Activated effector memory CD4-positive, alpha-beta T cell treated with Interleukin-2 at 50 U/mL for 16 hours (primary cell): ENCODE data around the gene ADM2.
A peak's percentile ranks its signal among the peaks of the same experiment; 100 is the strongest.
"Not testable (repeated sequence)": the region's sequence is repeated elsewhere in the genome, so short reads cannot be mapped to it uniquely, and the experiment has no call there.

ENCODE experiments used
- DNase-seq: peaks from one replicate; pipeline ENCODE4 v3.0.0-alpha.2; 2020

Gene ADM2

GRCh38 chr22:50526108-50526833 lies 44.9 kb downstream of the ADM2 start:
- peak; percentile 72 for DNase-seq

- no peak for DNase-seq
Observed at GRCh38 chr22:50526834-50527801, 45.8 kb downstream of the ADM2 start.

- DNase-seq: no peak
Observed at GRCh38 chr22:50527921-50528681, 46.8 kb downstream of the ADM2 start.

GRCh38 chr22:50528682-50529415 lies 47.5 kb downstream of the ADM2 start:
- DNase-seq: no peak

DNA sequence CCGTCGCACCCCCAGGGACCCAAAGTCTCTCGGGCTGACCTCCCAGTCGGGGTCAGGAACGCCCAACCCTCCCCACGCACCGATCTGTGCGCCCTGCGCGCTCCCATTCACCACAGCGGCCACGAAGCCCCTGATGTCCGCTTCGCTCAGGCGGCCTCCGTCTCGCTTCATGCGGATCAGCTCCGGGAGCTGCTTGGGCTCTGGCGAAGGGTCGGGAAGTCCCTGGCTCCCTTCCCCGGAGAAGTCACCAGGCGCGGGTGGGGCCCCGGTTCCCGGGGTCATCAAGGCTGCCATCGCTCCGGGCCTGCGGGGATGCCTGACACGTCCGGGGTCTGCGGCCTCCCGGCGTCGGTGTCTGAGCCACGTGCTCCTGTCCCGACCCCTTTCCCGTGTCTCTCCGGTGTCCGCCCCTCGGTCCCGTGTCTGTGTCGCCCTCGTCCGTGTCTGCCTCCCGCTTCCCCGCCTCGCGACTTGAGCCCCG lies 48.1 kb downstream of the ADM2 start:
- DNase-seq: no peak

GRCh38 chr22:50529897-50530579 lies 48.7 kb downstream of the ADM2 start, which contains the start of gene TYMP:
TYMP (minus strand) TSS chr22:50530012; CDS start chr22:50529709, 303 bp downstream.
- peak; percentile 57 for DNase-seq

DNA sequence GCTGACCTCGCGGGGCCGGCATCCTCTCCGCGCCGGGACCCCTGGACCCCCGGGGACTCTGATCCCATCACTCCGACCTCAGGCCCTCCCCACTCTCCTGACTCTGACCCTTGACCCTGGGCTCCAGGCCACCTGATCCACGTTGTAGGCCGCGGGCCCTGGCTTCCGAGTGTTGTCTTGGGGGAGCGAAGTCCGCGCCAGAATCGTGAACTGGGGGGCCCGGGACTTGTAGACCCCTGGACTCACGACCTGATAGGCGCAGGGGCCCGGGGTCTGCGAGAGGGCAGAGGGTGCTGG lies 49.2 kb downstream of the ADM2 start:
- DNase-seq: no peak

GRCh38 chr22:50530877-50531545 lies 49.7 kb downstream of the ADM2 start:
- DNase-seq: peak; percentile 68

- peak; percentile 57 for DNase-seq
Observed at GRCh38 chr22:50531546-50531961, 50.2 kb downstream of the ADM2 start.

- no peak for DNase-seq
Observed at GRCh38 chr22:50531962-50532674, 50.8 kb downstream of the ADM2 start.

- no peak for DNase-seq
Observed at GRCh38 chr22:50532824-50533796, 51.8 kb downstream of the ADM2 start.

GRCh38 chr22:50533856-50534711 lies 52.7 kb downstream of the ADM2 start:
- not testable (repeated sequence) for DNase-seq

DNA sequence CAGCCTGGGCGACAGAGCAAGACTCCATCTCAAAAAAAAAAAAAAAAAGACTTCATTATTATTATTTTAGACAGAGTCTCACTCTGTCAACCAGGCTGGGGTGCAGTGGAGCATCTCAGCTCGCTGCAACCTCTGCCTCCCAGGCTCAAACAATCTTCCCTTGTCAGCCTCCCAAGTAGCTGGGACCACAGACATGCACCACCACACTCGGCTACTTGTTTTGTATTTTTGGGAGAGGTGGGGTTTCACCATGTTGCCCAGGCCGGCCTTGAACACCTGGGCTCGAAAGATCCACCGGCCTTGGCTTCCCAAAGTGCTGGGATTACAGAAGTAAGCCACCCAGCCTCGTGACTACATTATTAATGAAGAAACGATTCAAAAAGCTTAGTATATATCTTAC lies 53.8 kb downstream of the ADM2 start:
- DNase-seq: no peak
